HepG2 (cell line): ENCODE measurements around the gene KNL1. TPM values are rescaled to one million over a fixed set of nuclear protein-coding genes. Genes with fewer than 3 reads are reported as not detected.

Experiments
- ATAC-seq: fragments of 200-7000 bp; cut with Tn5 transposase; 3 replicates; pipeline ENCODE4 v1.9.1; 2020; ENCODE audit warnings: mild to moderate bottlenecking, moderate library complexity
- BruUV-seq: library from RNA; stranded (reverse); fragments of 400-500 nt; replicated peaks from 2 replicates; lab custom pipeline; 2021; lab: Mats Ljungman, UMichigan
- CTCF ChIA-PET: fragments of 300-600 bp; formaldehyde crosslinking; extraction: SDS; loops from one replicate; lab custom pipeline; 2021; ENCODE audit warnings: low total read pairs, inconsistent platforms, low intra/inter-chr PET ratio; lab: Yijun Ruan, JAX
- POLR2A ChIA-PET: fragments of 350-600 bp; sonication (Branson Sonifier 250); formaldehyde crosslinking; loops from one replicate; lab custom pipeline; 2020; ENCODE audit warnings: antibody characterized with exemption, inconsistent platforms; lab: Yijun Ruan, JAX
- DNase-seq: peaks from one replicate; pipeline ENCODE4 v3.0.0-alpha.2; 2015; ENCODE audit warnings: low spot score
- FAIRE-seq: peaks from 3 replicates; lab custom pipeline; 2011; peaks lifted over from hg19 to GRCh38; lab: Jason Lieb, UNC
- H2AFZ ChIP-seq: one replicate; pipeline ENCODE4 v1.6.1; 2011; ENCODE audit warnings: low read length, inconsistent platforms
- H3K27ac ChIP-seq: fragments of 300-600 bp; 3 replicates; pipeline ENCODE4 v1.8.0; 2011; ENCODE audit warnings: mixed run types, mild to moderate bottlenecking, mixed read lengths, low read length, inconsistent platforms; ENCODE audit not compliant: insufficient read depth; ENCODE audit errors: extremely low read length
- H3K27me3 ChIP-seq, 2 experiments: fragments of 200-600 bp in 1 of 2; 2 replicates in 1 of 2; 3 replicates in 1 of 2; pipeline versions ENCODE4 v1.6.0 to v1.8.0; 2011; ENCODE audit warnings: low read length in 2 of 2, mild to moderate bottlenecking in 2 of 2, moderate library complexity in 2 of 2, inconsistent platforms in 1 of 2; ENCODE audit not compliant: insufficient read depth in 2 of 2, control insufficient read depth in 1 of 2
- H3K36me3 ChIP-seq, 2 experiments: fragments of 200-600 bp in 1 of 2; replicated peaks in 1 of 2; 2 replicates in 1 of 2; 3 replicates in 1 of 2; pipeline versions ENCODE4 v1.5.1 to v1.8.0; 2011; ENCODE audit warnings: low read length in 2 of 2, inconsistent platforms in 1 of 2; ENCODE audit not compliant: insufficient read depth in 2 of 2, control insufficient read depth in 1 of 2
- H3K4me1 ChIP-seq: 2 replicates; pipeline ENCODE4 v1.5.1; 2012; ENCODE audit warnings: low read length, inconsistent platforms; ENCODE audit not compliant: insufficient read depth
- H3K4me2 ChIP-seq: 2 replicates; pipeline ENCODE4 v1.6.0; 2011; ENCODE audit warnings: low read depth, low read length, inconsistent platforms
- H3K4me3 ChIP-seq, 3 experiments: fragments of 200-600 bp in 1 of 3; sonication (generic), shearing (Covaris generic) in 1 of 3; replicated peaks in 1 of 3; 2 replicates each; pipeline ENCODE4 v1.5.1; 2011 to 2016; ENCODE audit warnings: low read length in 3 of 3, inconsistent platforms in 2 of 3, low read depth in 2 of 3, mild to moderate bottlenecking in 2 of 3, control low read depth in 1 of 3, mixed read lengths in 1 of 3; ENCODE audit not compliant: insufficient read depth in 1 of 3
- H3K79me2 ChIP-seq: one replicate; pipeline ENCODE4 v1.6.1; 2011; ENCODE audit warnings: low read length, inconsistent platforms; ENCODE audit not compliant: insufficient read depth
- H3K9ac ChIP-seq: 2 replicates; pipeline ENCODE4 v1.6.0; 2011; ENCODE audit warnings: mild to moderate bottlenecking, low read depth, low read length, inconsistent platforms; ENCODE audit not compliant: insufficient read depth
- H3K9me3 ChIP-seq: 2 replicates; pipeline ENCODE4 v1.5.1; 2012; ENCODE audit warnings: mild to moderate bottlenecking, low read length
- H4K20me1 ChIP-seq: 2 replicates; pipeline ENCODE4 v1.6.0; 2011; ENCODE audit warnings: inconsistent platforms, mild to moderate bottlenecking, low read length, moderate library complexity; ENCODE audit not compliant: insufficient read depth
- AGO2 ChIP-seq: fragments of 200-400 bp; formaldehyde crosslinking; optimal IDR thresholded peaks from 2 replicates; pipeline ENCODE3; 2017; ENCODE audit warnings: mild to moderate bottlenecking, low read depth, low read length, moderate library complexity
- CAMTA2 ChIP-seq: sonication (generic); formaldehyde crosslinking; IDR thresholded peaks from 2 replicates; pipeline ENCODE4 v1.4.0; 2020; ENCODE audit warnings: mild to moderate bottlenecking, missing genetic modification reagents, borderline replicate concordance
- GABPA ChIP-seq, 2 experiments: IDR thresholded peaks; 2 replicates each; pipeline ENCODE4 v1.6.1; 2011 to 2016; ENCODE audit warnings: low read depth in 2 of 2, low read length in 1 of 2, missing biosample characterization in 1 of 2, missing genetic modification characterization in 1 of 2
- RBAK ChIP-seq: sonication (generic); formaldehyde crosslinking; IDR thresholded peaks from 2 replicates; pipeline ENCODE4 v1.5.1; 2020; ENCODE audit warnings: mild to moderate bottlenecking, missing genetic modification reagents
- TCF12 ChIP-seq, 2 experiments: fragments of 450-650 bp in 1 of 2; sonication (generic) in 1 of 2; formaldehyde crosslinking in 1 of 2; IDR thresholded peaks; 2 replicates each; pipeline versions ENCODE4 v1.6.1 to v1.8.0; 2017 to 2022; ENCODE audit warnings: antibody characterized with exemption in 1 of 2, mild to moderate bottlenecking in 1 of 2, missing genetic modification reagents in 1 of 2, moderate library complexity in 1 of 2
- ZBTB2 ChIP-seq: sonication (generic); formaldehyde crosslinking; IDR thresholded peaks from 2 replicates; pipeline ENCODE4 v1.8.0; 2022; ENCODE audit warnings: low read depth, missing genetic modification reagents
- ZNF276 ChIP-seq: sonication (generic); formaldehyde crosslinking; IDR thresholded peaks from 2 replicates; pipeline ENCODE4 v1.4.0; 2020; ENCODE audit warnings: mild to moderate bottlenecking, low read depth, missing genetic modification reagents
- ZNF280D ChIP-seq: sonication (generic); formaldehyde crosslinking; IDR thresholded peaks from 2 replicates; pipeline ENCODE4 v1.5.1; 2020; ENCODE audit warnings: mild to moderate bottlenecking, missing genetic modification reagents
- ZNF720 ChIP-seq: sonication (generic); formaldehyde crosslinking; IDR thresholded peaks from 2 replicates; pipeline ENCODE4 v1.4.0; 2020; ENCODE audit warnings: missing genetic modification reagents
- WGBS: methylation state at CpG from one replicate; pipeline ENCODE4 v1.1.6; 2017; ENCODE audit warnings: low lambda C conversion rate; 5-methylcytosine and 5-hydroxymethylcytosine counted together
- in situ Hi-C: cut with HindIII; loops from 2 replicates; pipeline ENCODE4 v1.10.0; 2017; ENCODE audit warnings: low pct_unique_long_range_greater_than_20kb; ENCODE audit not compliant: extremely low pct_ligation_motif_present
- intact Hi-C: fragments of 100-400 bp; cut with micrococcal nuclease; formaldehyde crosslinking; loops from one replicate; pipeline ENCODE4 v1.10.0; 2022; ENCODE audit not compliant: unreplicated experiment
- polyA plus RNA-seq, 8 experiments: library from polyadenylated mRNA; depleted of rRNA in 3 of 8; stranded (reverse) in 7 of 8; unstranded in 1 of 8; fragments of >200 nt; fragmentation: Illumina TruSeq in 4 of 8; extraction: Trizol in 4 of 8; gene quantifications; 2 replicates each; pipeline versions ENCODE4 v1.2.1 to v1.2.3, GENCODE V29; 2011 to 2016; ENCODE audit warnings: low read depth in 4 of 8, missing spikeins in 1 of 8, mixed read lengths in 1 of 8; ENCODE audit not compliant: insufficient read depth in 1 of 8
- total RNA-seq, 5 experiments: library from RNA; depleted of rRNA; stranded (reverse); fragments of >200 nt; fragmentation: Illumina TruSeq; extraction: Trizol; gene quantifications; 2 replicates each; pipeline ENCODE4 v1.2.3, GENCODE V29; 2016; ENCODE audit warnings: low read depth in 1 of 5

The KNL1 gene
- total and polyA plus RNA-seq, 2 of the 13 experiments (the other 11 are each of a cell fraction or from before 2014, with no cell fraction given), result 8.0 to 21.4 TPM

- CTCF ChIA-PET, result no interaction called here
- WGBS, result 100% methylated on average over 4 of the region's 4 CpGs
- DNase-seq (no peak), FAIRE-seq (no peak), ATAC-seq (no peak)
- intact Hi-C loops, result no loop called here
- no peaks in the 10 kb centered on the region for H4K20me1 ChIP-seq
- H3K79me2 ChIP-seq, result no peaks in the 10 kb centered on the region
- H3K4me3 ChIP-seq, result no peak overlapping the region
- no peak overlapping the region for H3K27ac ChIP-seq
- H3K4me1 ChIP-seq, result no peaks in the 10 kb centered on the region
- peaks cover 6 to 29% of the 10 kb centered on the region in 2 experiments; a peak in 4 of 5 replicates for H3K36me3 ChIP-seq
- no TSS peak for BruUV-seq
- no peaks in the 10 kb centered on the region for H3K9me3 ChIP-seq
- no peaks in the 10 kb centered on the region for H3K27me3 ChIP-seq
- H3K4me2 ChIP-seq, result no peak overlapping the region
- no peak overlapping the region for H2AFZ ChIP-seq
- POLR2A ChIA-PET, result no interaction called here
- in situ Hi-C loops, result no loop called here
- TF ChIP-seq CAMTA2 (CRISPR knock-in tag) (no peak), AGO2 (no peak), RBAK (CRISPR knock-in tag) (no peak), ZNF280D (no peak), ZNF276 (CRISPR knock-in tag) (no peak), GABPA (IDR thresholded peaks at IDR 0.05; ENCODE audit: low read depth, low read length) (no peak), GABPA (CRISPR knock-in tag; IDR thresholded peaks at IDR 0.05; ENCODE audit: low read depth) (no peak), TCF12 (IDR thresholded peaks at IDR 0.05) (no peak), TCF12 (CRISPR knock-in tag; IDR thresholded peaks at IDR 0.05) (no peak), ZBTB2 (CRISPR knock-in tag) (no peak), ZNF720 (CRISPR knock-in tag) (no peak)
- TF ChIP-seq, all 625 proteins: peak for 0
- H3K9ac ChIP-seq, result no peak overlapping the region
Observed at GRCh38 chr15:40554161-40554525, 39.9 kb upstream of the KNL1 start.
